ENCODE results near the gene TJP3.

DNA sequence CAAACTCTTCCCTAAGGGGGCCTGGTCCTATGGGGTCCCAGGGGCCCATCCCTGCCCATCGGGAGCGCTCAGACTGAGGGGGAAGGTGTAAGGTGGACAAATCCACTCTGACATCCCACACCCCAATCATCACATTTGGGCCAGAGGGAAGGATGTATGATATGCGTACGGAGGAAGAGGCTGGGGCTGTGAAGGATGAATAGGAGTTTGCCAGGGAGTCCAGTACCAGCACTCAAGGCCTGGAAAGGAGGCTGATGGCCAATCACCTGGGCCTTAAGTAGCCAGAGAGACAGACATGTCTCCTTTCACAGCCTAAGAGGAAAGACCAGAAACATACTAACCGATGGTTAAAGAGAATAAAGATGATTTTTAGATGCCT is 14.9 kb downstream of the TJP3 start:
- TF ChIP-seq POLR2AphosphoS5 (IDR thresholded peaks at IDR 0.05; ENCODE audit: low read depth, low read length) (no peak), TAF1 (IDR thresholded peaks at IDR 0.05; ENCODE audit: borderline replicate concordance, low read depth, low read length) (no peak), POLR2A (IDR thresholded peaks at IDR 0.05; ENCODE audit: low read depth, low read length) (no peak)

All from GM12892 (cell line).